Measurements from ENCODE around the gene IL25. TPM values are rescaled to one million over a fixed set of nuclear protein-coding genes. Genes with fewer than 3 reads are reported as not detected.

IL25 gene
- total RNA-seq, 1 donor from 2014 or later: not detected

DNA sequence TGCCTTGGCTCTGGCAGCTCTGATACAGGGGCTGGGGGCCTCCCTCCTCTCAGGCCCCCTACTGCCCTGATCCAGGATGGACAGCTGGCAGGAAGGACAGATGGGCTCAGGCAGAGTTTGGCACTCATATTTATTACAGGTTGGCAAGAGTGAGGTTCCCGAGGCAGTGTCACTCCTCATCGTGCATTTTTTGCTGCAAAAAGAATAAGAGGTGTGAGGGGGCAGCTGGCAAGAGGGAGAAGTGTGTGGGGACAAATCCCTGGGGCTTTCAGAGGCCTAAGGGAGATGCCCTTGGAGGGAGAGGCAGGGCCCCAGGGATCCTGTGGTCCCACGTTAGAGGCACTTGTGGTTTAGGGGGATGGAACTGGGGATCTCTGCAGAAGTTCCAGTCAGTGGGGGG is 9.3 kb downstream of the IL25 start:
- Histone ChIP-seq H3K27me3 (no peaks in the 10 kb centered on the region), H3K4me1 (no peaks in the 10 kb centered on the region), H3K4me3 (no peak overlapping the region), H3K27ac (no peak overlapping the region), H3K9me3 (no peaks in the 10 kb centered on the region), H3K36me3 (no peaks in the 10 kb centered on the region)
- no peak for DNase-seq (ENCODE audit: low spot score in 2 of 2)
- TF ChIP-seq, protein P1, sequence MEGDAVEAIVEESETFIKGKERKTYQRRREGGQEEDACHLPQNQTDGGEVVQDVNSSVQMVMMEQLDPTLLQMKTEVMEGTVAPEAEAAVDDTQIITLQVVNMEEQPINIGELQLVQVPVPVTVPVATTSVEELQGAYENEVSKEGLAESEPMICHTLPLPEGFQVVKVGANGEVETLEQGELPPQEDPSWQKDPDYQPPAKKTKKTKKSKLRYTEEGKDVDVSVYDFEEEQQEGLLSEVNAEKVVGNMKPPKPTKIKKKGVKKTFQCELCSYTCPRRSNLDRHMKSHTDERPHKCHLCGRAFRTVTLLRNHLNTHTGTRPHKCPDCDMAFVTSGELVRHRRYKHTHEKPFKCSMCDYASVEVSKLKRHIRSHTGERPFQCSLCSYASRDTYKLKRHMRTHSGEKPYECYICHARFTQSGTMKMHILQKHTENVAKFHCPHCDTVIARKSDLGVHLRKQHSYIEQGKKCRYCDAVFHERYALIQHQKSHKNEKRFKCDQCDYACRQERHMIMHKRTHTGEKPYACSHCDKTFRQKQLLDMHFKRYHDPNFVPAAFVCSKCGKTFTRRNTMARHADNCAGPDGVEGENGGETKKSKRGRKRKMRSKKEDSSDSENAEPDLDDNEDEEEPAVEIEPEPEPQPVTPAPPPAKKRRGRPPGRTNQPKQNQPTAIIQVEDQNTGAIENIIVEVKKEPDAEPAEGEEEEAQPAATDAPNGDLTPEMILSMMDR (IDR thresholded peaks at IDR 0.05): no peak
- intact Hi-C loops (cut with DNase I): no loop called here

GRCh38 chr14:23382276-23382675 is 9.7 kb downstream of the IL25 start:
- Histone ChIP-seq H3K27ac (no peak overlapping the region), H3K4me1 (no peaks in the 10 kb centered on the region), H3K36me3 (no peaks in the 10 kb centered on the region), H3K27me3 (no peaks in the 10 kb centered on the region), H3K9me3 (no peaks in the 10 kb centered on the region), H3K4me3 (no peak overlapping the region)
- intact Hi-C loops (cut with DNase I): no loop called here
- DNase-seq (ENCODE audit: low spot score in 2 of 2): no peak
- TF ChIP-seq, protein P1 (IDR thresholded peaks at IDR 0.05): no peak

DNA sequence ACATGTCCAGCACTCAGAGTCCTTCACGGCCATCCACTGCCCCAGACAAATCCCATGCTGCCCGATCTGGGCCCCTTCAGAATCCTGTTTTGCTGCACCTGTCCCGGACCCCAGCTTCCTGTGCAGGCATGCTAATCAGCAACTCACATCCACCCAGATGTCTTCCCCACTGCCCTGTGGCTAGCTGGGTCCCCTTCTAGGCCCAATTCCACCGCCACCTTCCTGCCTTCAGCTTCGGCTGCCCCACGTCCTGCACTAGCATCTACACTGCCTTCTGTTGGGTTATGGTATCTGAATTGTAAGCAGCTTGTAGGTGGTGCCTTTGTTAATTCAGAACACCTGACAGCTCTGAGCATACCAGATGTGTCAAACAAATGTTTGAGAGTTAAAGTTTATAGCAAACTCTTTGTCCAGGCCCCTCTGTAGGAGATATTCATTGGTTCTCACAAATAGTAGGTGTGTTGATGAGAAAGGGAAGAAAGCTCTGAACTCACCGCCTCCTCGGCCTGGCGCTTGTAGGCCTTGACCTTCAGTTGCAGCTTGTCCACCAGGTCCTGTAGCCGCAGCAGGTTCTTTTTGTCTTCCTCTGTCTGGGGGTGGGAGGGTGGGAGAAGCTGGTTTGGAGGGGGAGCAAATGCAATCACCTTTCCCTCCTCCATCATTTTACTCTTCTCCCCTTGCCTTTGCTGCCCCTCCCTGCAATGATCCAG is 10.3 kb downstream of the IL25 start:
- H3K4me3 ChIP-seq: no peak overlapping the region
- no peaks in the 10 kb centered on the region for H3K4me1 ChIP-seq
- no peaks in the 10 kb centered on the region for H3K27me3 ChIP-seq
- DNase-seq (ENCODE audit: low spot score in 2 of 2): no peak
- no peaks in the 10 kb centered on the region for H3K9me3 ChIP-seq
- intact Hi-C loops (cut with DNase I): no loop called here
- TF ChIP-seq, protein P1 (IDR thresholded peaks at IDR 0.05): no peak
- H3K27ac ChIP-seq: no peak overlapping the region
- H3K36me3 ChIP-seq: no peaks in the 10 kb centered on the region

GRCh38 chr14:23384364-23385080 is 11.9 kb downstream of the IL25 start:
- no peaks in the 10 kb centered on the region for H3K27me3 ChIP-seq
- intact Hi-C loops (cut with DNase I): no loop called here
- no peak for DNase-seq (ENCODE audit: low spot score in 2 of 2)
- H3K4me3 ChIP-seq: no peak overlapping the region
- H3K9me3 ChIP-seq: no peaks in the 10 kb centered on the region
- no peaks in the 10 kb centered on the region for H3K4me1 ChIP-seq
- no peak overlapping the region for H3K27ac ChIP-seq
- TF ChIP-seq, protein P1 (IDR thresholded peaks at IDR 0.05): no peak
- H3K36me3 ChIP-seq: no peaks in the 10 kb centered on the region

GRCh38 chr14:23385244-23385641 is 12.6 kb downstream of the IL25 start:
- TF ChIP-seq, protein P1 (IDR thresholded peaks at IDR 0.05): no peak
- DNase-seq (ENCODE audit: low spot score in 2 of 2): no peak
- no peak overlapping the region for H3K27ac ChIP-seq
- no peaks in the 10 kb centered on the region for H3K4me1 ChIP-seq
- H3K4me3 ChIP-seq: no peak overlapping the region
- H3K9me3 ChIP-seq: no peaks in the 10 kb centered on the region
- no peaks in the 10 kb centered on the region for H3K27me3 ChIP-seq
- no peaks in the 10 kb centered on the region for H3K36me3 ChIP-seq
- intact Hi-C loops (cut with DNase I): no loop called here
